Activated T-helper 17 cell treated with anti-CD3 and anti-CD28 coated beads, Interleukin-2, amount 50 U/mL, for 72 hours (primary cell): ENCODE measurements around the gene PRKAR2B. TPM values are rescaled to one million over a fixed set of nuclear protein-coding genes. Genes with fewer than 3 reads are reported as not detected.
"Not testable (repeated sequence)": the region's sequence is repeated elsewhere in the genome, so short reads cannot be mapped to it uniquely, and the experiment has no call there.

Experiments
- ATAC-seq: fragments of 150-1000 bp; cut with Tn5 transposase; replicated peaks from 2 replicates; pipeline ENCODE4 v1.10.0; 2021; ENCODE audit warnings: mild to moderate bottlenecking, moderate library complexity
- H3K27ac Mint-ChIP-seq: one replicate; pipeline ENCODE4 v1.8.0; 2022; ENCODE audit warnings: mixed read lengths
- H3K27me3 Mint-ChIP-seq: one replicate; pipeline ENCODE4 v1.8.0; 2022; ENCODE audit warnings: mixed read lengths
- H3K36me3 Mint-ChIP-seq: one replicate; pipeline ENCODE4 v1.8.0; 2022; ENCODE audit warnings: low read depth, mild to moderate bottlenecking, mixed read lengths
- H3K4me1 Mint-ChIP-seq: one replicate; pipeline ENCODE4 v1.8.0; 2022; ENCODE audit warnings: mixed read lengths
- H3K4me3 Mint-ChIP-seq: one replicate; pipeline ENCODE4 v1.8.0; 2022; ENCODE audit warnings: mild to moderate bottlenecking, mixed read lengths
- H3K9me3 Mint-ChIP-seq: one replicate; pipeline ENCODE4 v1.8.0; 2022; ENCODE audit warnings: mixed read lengths
- total RNA-seq, 2 donors: library from RNA; stranded (reverse); gene quantifications; one replicate each; pipeline ENCODE4 v1.2.3, GENCODE V29; 2022

Gene PRKAR2B
- total RNA-seq, 2 donors from 2014 or later: 0.95 to 3.4 TPM

DNA sequence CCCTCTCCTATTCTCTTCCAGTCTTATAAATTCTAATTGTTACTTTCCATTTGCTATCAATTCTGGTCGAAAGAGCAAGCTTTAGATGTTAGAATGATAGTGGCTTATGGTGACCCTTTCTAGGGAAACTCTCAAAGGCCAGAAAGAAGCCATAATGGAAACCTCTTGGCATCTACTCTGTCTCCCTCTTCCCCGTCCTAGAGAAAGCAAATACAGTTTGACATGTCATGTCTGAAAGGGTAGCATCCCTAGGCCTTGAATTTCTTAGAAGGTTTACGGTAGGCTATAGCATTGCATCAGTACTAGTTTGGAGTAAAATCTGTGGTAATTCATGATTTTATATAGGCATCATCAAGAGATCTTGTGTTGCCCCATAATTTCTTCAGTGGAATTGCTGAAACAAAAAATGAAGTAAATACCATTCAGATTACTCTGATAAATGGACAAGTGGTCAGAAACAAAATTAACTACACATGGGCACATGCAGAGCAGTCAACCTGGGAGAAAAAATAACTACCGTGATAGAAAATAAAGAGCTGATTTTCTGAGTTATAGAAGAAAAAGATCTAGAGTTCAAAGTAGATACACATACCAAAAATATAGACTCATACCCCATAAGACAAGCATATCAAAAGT lies 4.4 kb downstream of the PRKAR2B start:
- Mint-ChIP-seq H3K4me3 (no peak overlapping the region), H3K9me3 (no peaks in the 10 kb centered on the region), H3K27ac (no peak overlapping the region), H3K27me3 (peaks cover 44% of the 10 kb centered on the region), H3K4me1 (peaks cover 13% of the 10 kb centered on the region), H3K36me3 (no peaks in the 10 kb centered on the region)
- no peak for ATAC-seq

DNA sequence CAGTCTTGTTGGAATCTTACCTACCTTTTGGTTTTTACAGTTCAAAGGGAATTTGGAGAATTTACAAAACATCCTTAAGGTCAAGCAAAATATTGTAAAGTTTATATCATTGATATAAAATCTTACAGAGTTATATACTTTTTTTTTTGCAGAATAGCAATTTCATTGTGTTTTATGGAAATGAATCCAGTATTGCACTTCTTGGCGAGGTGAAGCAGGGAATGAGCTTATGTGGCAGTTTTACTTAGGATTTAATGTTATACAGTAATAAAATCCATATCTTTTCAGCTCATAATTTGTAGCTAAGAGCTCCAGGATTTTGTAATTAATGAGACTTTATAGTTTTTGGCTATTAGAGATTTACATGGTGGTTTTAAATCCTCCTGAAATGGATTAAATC lies 5.0 kb downstream of the PRKAR2B start:
- ATAC-seq: no peak
- no peaks in the 10 kb centered on the region for H3K36me3 Mint-ChIP-seq
- H3K4me1 Mint-ChIP-seq: peaks cover 13% of the 10 kb centered on the region
- H3K27me3 Mint-ChIP-seq: peaks cover 44% of the 10 kb centered on the region
- no peak overlapping the region for H3K27ac Mint-ChIP-seq
- no peak overlapping the region for H3K4me3 Mint-ChIP-seq
- H3K9me3 Mint-ChIP-seq: no peaks in the 10 kb centered on the region

- no peak for ATAC-seq
- Mint-ChIP-seq H3K36me3 (no peaks in the 10 kb centered on the region), H3K27ac (no peak overlapping the region), H3K27me3 (peaks cover 44% of the 10 kb centered on the region), H3K4me3 (no peak overlapping the region), H3K4me1 (peaks cover 13% of the 10 kb centered on the region), H3K9me3 (no peaks in the 10 kb centered on the region)
Observed at GRCh38 chr7:107049971-107050532, 5.5 kb downstream of the PRKAR2B start.

- no peaks in the 10 kb centered on the region for H3K9me3 Mint-ChIP-seq
- H3K36me3 Mint-ChIP-seq: no peaks in the 10 kb centered on the region
- H3K4me3 Mint-ChIP-seq: no peak overlapping the region
- peak; percentile 34 for ATAC-seq
- H3K27ac Mint-ChIP-seq: no peak overlapping the region
- H3K27me3 Mint-ChIP-seq: peaks cover 31% of the 10 kb centered on the region
- peaks cover 7% of the 10 kb centered on the region for H3K4me1 Mint-ChIP-seq
Observed at GRCh38 chr7:107051376-107051775, 6.9 kb downstream of the PRKAR2B start.

GRCh38 chr7:107054965-107055364 lies 10.5 kb downstream of the PRKAR2B start:
- not testable (repeated sequence) for H3K27me3 Mint-ChIP-seq, H3K4me1 Mint-ChIP-seq, H3K27ac Mint-ChIP-seq, ATAC-seq, H3K4me3 Mint-ChIP-seq, H3K9me3 Mint-ChIP-seq, H3K36me3 Mint-ChIP-seq

GRCh38 chr7:107056058-107056457 lies 11.6 kb downstream of the PRKAR2B start:
- H3K27me3 Mint-ChIP-seq, H3K36me3 Mint-ChIP-seq, H3K9me3 Mint-ChIP-seq, ATAC-seq, H3K4me1 Mint-ChIP-seq, H3K27ac Mint-ChIP-seq, H3K4me3 Mint-ChIP-seq: not testable (repeated sequence)

DNA sequence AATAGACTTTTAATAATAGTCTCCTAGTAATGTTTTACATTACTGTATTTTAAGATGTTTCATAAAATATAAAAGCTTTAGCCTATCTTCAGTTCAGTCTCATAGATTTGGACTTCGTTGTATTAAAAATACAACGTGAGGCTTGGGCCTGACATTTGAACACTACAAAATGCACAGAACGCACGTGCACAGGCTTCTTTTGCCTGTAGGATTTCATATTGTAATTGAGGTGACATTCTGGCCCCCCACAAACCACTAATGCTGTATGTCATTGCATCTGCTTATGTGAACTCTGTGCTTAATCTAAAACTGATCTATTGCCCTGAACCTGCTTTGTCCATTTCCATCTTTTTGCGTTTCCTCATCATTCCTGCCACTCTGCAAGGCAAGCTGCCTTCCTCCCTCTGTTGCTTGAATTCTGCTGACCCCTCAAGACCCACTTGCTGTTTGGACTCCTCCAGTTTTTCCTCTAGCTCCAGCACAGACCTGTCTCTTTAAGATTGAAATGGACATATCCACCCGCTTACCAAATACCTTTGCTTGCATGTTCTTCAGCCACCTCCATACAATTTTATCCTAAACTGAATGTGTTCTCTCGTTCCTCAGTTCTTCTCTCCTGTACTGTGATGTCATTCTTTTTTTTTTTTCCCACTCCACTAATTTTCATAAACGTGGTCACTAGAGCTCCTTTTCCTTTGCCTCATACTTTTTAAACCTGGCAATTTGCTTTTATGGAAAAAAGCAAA lies 12.4 kb downstream of the PRKAR2B start:
- H3K9me3 Mint-ChIP-seq: no peaks in the 10 kb centered on the region
- no peak for ATAC-seq
- H3K36me3 Mint-ChIP-seq: no peaks in the 10 kb centered on the region
- peaks cover 14% of the 10 kb centered on the region for H3K27me3 Mint-ChIP-seq
- no peak overlapping the region for H3K27ac Mint-ChIP-seq
- H3K4me3 Mint-ChIP-seq: no peak overlapping the region
- H3K4me1 Mint-ChIP-seq: no peaks in the 10 kb centered on the region

DNA sequence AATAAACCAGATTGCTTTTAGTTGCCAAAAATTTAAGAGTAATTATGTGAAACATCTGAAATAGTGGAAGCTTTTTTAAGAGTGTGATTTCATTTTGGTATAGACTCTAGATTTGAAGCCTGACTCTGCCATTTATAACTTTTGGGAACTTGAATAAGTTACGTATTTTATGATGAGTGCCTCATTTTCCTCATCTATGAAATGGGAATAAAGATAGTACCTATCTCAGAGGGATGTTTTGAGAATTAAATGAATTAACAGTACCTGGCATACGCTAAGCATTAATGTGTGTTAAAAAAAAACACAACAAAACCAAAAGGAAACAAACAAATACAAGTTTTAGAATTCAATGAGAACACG lies 12.9 kb downstream of the PRKAR2B start:
- Mint-ChIP-seq H3K36me3 (no peaks in the 10 kb centered on the region), H3K4me3 (no peak overlapping the region), H3K27ac (no peak overlapping the region), H3K27me3 (peaks cover 14% of the 10 kb centered on the region), H3K9me3 (no peaks in the 10 kb centered on the region), H3K4me1 (no peaks in the 10 kb centered on the region)
- no peak for ATAC-seq

- Mint-ChIP-seq H3K27me3 (peaks cover 14% of the 10 kb centered on the region), H3K4me3 (no peak overlapping the region), H3K36me3 (no peaks in the 10 kb centered on the region), H3K27ac (no peak overlapping the region), H3K9me3 (no peaks in the 10 kb centered on the region), H3K4me1 (no peaks in the 10 kb centered on the region)
- no peak for ATAC-seq
Observed at GRCh38 chr7:107059468-107059867, 15.0 kb downstream of the PRKAR2B start.

- H3K4me3 Mint-ChIP-seq: no peak overlapping the region
- no peaks in the 10 kb centered on the region for H3K36me3 Mint-ChIP-seq
- no peaks in the 10 kb centered on the region for H3K9me3 Mint-ChIP-seq
- H3K4me1 Mint-ChIP-seq: no peaks in the 10 kb centered on the region
- ATAC-seq: no peak
- H3K27me3 Mint-ChIP-seq: peaks cover 12% of the 10 kb centered on the region
- H3K27ac Mint-ChIP-seq: no peak overlapping the region
Observed at GRCh38 chr7:107063245-107064120, 19.0 kb downstream of the PRKAR2B start.

GRCh38 chr7:107064255-107064654 lies 19.8 kb downstream of the PRKAR2B start:
- no peaks in the 10 kb centered on the region for H3K4me1 Mint-ChIP-seq
- no peak for ATAC-seq
- H3K9me3 Mint-ChIP-seq: no peaks in the 10 kb centered on the region

GRCh38 chr7:107065929-107066247 lies 21.4 kb downstream of the PRKAR2B start:
- no peaks in the 10 kb centered on the region for H3K4me1 Mint-ChIP-seq
- H3K36me3 Mint-ChIP-seq: no peaks in the 10 kb centered on the region
- no peak overlapping the region for H3K4me3 Mint-ChIP-seq
- no peak overlapping the region for H3K27ac Mint-ChIP-seq
- H3K27me3 Mint-ChIP-seq: peaks cover 14% of the 10 kb centered on the region
- no peaks in the 10 kb centered on the region for H3K9me3 Mint-ChIP-seq
- no peak for ATAC-seq

More at GRCh38 chr7:107064255-107064654, 19.8 kb downstream of the PRKAR2B start:
- Mint-ChIP-seq H3K36me3 (no peaks in the 10 kb centered on the region), H3K27me3 (peaks cover 12% of the 10 kb centered on the region), H3K4me3 (no peak overlapping the region), H3K27ac (no peak overlapping the region)

DNA sequence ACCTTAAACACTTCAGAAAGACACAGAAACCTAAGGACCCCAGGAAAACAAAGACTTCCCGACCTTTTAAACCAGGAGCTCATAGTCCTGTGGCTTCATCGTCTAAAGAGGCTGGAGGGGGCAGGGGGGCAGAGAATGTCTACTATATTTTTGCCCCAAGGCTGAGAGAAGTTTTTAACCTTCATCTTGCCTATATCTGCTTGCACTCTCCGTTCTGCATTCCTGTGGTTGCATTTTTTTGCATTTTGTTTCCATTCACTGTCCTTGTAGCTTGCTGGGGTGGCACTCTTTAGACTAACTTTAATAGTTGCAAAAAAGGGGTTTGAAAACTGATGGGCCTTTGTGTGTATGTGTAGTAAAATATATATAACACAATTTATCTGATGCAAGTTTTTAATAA lies 23.7 kb downstream of the PRKAR2B start:
- ATAC-seq: no peak
- H3K9me3 Mint-ChIP-seq: no peaks in the 10 kb centered on the region
- no peaks in the 10 kb centered on the region for H3K4me1 Mint-ChIP-seq
- peaks cover 6% of the 10 kb centered on the region for H3K27me3 Mint-ChIP-seq
- H3K36me3 Mint-ChIP-seq: no peaks in the 10 kb centered on the region
- H3K4me3 Mint-ChIP-seq: no peak overlapping the region
- no peak overlapping the region for H3K27ac Mint-ChIP-seq

- no peaks in the 10 kb centered on the region for H3K9me3 Mint-ChIP-seq
- H3K4me1 Mint-ChIP-seq: no peaks in the 10 kb centered on the region
- peaks cover 6% of the 10 kb centered on the region for H3K27me3 Mint-ChIP-seq
- H3K27ac Mint-ChIP-seq: no peak overlapping the region
- no peak overlapping the region for H3K4me3 Mint-ChIP-seq
- no peaks in the 10 kb centered on the region for H3K36me3 Mint-ChIP-seq
- no peak for ATAC-seq
Observed at GRCh38 chr7:107069457-107069856, 25.0 kb downstream of the PRKAR2B start.
